GM03348 (cell line): Measurements from ENCODE around the gene USP40.

Experiments used
- DNase-seq: peaks from one replicate; pipeline ENCODE4 v3.0.0; 2012; ENCODE audit warnings: low spot score

USP40 gene

DNA sequence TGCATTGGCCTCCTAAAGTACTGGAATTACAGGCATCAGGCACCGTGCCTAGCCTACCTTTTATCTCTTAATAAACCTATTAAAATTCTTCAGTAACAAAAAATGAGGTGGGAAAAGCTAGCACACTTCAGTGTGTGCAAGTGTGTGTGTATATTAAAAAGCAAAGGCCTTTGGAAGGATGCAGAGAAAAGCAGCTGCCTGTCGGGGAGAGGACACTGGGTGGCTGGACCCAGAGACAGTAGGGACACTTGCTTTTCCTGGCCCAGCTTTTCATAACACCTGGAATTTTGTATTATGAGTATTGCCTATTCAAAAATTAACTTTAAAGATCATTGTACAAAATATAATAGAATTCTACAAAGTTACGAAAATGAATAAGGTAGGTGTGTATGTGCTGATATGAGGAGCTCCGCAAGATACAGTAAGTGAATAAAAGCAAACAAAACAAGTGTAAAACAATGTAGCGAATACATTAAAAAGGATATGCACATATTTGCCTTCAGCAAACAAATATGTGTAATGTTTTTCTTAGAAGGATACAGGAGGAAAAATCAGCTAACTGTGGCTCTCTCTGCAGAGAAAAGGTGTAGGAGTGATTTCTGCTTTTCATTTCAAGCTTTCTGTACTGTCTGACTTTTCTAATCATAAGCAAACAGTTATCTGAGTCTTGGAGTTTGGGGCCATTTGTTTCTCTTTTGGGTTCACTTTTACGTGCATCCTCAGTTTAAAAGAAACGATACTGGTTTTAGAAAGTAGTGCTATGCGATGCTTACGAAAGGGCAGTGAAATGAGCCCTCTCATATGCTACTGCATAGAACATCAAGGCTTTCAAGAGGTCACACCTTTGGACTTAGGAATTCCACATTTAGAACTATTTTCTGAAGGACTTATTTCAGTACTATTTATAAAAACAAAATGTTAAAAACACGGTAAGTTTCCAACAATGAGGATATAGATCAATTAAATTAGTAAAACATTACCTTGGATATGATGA is 70.8 kb downstream of the USP40 start:
- DNase-seq = no peak

DNA sequence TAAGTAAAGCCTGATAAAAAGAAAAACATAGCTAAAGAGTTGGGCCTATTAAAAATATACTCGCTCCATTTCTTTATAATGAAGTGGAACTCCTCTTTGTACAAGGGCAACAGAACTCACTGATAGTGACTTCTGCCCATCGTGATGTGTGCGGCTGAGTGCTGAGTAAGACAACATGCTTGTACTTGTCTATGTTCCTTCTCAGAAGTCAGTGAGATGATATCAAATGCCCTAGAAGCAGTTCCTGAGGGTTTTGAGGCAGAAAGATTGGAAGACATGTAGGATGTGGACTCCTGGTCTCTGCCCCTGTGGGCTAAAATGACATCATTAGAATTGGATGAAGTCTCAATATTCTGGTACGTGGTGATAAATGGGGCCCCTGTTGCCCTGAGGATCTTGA is 73.8 kb downstream of the USP40 start:
- no peak for DNase-seq

DNA sequence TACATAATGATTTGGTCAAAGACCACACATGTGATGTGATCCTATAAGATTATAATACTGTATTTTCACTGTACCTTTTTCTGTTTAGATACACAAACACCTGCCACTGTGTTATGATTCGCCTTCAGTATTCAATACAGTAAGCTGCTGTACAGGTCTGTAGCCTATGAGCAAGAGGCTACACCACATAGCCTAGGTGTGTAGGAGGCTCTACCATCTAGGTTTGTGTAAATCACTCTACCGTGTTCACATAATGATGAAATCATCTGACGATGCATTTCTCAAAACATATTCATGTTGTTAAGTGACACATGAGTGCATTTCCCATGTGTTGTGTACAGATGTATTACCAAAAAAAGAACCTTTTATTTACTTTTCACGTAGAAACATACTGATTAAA is 74.5 kb downstream of the USP40 start:
- DNase-seq = no peak

DNA sequence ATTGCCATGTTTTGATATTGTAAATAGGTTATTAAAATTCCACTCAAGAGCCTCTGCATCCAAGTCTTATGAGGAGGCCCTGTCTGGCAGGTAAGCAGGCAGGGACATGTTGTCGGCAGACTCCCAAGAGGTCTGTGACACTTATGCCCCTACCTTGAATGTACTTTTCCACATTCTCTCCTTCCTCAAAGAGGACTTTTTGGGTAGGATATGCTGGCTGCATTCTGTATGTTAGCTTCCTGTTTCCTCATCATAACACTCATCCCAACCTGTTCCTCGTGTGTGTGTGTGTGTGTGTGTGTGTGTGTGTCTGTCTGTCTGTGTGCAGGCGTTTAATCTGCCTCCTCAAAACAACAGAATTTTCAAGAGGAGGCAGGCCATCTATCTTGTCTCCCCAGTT is 75.3 kb downstream of the USP40 start:
- DNase-seq = no peak

DNA sequence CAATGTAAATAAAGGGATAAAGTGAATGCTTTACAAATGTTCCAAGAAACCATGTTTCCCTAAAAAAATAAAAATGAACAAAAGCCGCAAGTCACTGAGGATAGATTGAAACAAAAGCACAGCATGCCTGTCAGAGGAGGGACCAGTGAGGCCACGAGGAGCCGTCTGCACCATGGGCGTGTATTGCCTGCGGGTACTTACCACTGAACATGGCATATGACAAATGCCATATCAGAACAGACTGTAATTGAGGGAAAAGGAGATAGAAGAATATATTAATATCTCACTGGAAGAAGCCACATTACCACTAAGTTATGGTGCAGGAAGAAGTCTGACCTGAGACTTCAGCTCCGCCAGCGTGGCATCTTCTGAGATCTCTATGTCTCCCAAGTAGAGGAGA is 75.8 kb downstream of the USP40 start:
- DNase-seq = no peak

DNA sequence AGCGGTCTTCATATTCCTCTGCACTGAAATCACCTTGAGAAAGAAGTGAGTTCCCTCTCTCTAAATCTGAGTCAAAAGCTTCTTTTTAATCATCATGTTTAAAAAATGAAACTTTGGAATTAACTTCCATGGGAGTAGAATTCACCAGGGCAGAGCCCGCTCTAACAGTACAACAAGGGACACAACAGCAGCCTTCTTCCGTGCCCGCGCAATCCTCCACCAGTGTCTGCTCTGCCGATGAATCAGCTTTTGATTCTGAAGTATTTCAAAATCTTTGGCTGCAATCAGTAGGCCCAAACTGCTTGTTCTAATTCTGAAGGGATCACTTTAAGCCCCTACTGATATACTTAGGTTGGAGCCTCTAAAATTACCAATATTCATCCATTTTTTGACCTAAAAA is 76.9 kb downstream of the USP40 start:
- no peak for DNase-seq

DNA sequence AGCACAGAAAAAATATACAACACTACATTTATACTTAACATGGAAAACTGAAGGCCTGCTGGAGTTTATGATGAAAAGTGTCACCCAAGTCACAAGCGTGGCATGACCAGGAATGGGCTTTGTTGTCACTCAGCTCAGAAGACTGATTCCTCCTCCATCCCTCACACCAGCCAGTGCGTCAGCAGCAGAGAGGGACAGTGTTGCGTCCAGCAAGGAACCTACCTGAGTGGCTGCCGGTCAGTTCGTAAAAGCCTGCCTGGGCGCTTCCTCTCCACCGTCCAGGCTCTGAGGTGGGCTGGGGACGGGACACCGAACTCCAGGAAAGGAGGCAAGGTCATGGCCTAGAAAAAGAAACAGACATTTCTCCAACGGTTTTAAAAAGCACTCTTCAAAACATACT is 77.4 kb downstream of the USP40 start:
- no peak for DNase-seq

DNA sequence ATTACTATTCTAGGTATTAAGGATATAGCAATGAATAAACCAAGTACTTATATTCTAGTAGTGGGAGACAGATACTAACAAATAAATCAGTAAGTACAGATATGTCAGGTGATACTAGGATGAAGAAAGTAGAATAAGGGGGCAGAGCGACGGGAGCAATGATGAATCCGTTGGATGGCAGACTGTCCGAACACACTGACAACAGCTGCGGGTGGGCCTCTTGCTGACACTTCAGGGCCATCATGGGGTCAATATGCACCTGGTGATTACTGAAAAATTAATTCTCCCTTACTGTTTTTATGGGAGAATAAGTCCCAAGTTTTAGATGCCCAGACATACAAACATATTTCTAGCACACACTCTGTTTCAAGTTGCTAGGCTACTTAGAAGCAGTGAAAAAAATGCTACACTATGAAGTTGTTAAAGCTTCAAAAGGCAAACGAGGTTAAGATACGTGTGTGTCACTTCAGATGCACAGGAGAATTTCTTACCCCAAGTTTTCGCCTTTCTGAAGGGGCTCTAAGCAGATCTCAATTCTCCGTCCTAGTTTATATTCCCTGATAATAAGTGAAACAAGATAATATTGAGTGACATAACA is 78.7 kb downstream of the USP40 start:
- no peak for DNase-seq

DNA sequence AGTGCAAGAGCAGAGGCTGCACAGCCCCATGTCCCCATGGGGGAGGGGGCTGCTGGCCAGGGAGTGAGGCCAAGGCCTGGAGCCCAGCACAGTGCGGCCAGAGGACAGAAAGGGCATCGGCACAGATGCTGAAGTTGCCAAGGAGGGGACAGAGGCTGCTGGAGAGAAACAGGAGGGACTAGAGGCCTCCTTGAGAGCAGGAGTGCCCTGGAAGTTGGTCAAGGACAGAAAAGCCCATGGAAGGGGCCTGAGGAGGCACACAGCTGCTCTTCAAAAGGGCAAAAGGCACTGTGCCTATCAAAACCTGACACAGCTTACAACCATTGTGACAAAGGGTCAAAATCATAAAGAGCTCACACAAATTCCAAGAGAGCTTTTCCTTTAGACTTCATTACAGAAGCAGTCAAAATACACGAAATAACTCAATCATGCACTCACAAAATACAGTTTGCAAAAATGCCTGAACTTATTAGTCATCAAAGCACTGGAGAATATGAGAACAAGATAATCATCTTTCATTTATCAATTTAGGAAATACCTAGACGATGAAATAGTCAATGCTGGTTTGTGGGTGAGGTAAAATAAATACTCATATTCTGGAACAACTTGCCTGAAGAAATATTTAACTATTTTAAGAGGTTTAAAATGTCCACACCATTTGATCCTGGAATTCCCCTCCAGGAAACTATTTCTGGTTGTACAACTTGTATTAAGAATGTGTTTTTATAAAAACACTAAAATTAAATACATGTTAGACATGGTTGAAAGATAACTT is 79.6 kb downstream of the USP40 start:
- DNase-seq = peak; percentile 84

DNA sequence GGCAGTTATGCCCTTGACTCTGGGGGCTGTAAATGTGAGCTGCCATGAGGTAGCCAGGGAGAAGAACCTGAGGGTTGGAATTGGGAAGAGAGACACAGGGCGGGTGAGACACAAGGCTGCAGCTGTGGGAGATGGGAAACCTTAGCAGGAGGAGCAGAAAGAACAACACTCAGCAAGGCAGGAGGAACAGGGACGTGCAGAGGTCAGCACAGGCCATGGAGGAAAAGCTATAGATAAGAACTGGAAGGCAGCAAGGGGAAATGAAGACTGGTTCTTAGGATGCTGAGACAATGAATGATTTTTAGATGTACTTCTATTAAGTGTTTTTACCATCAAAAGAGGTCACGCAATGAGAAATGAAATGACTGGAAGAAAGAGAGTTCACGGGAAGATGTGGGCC is 80.2 kb downstream of the USP40 start:
- DNase-seq = no peak

DNA sequence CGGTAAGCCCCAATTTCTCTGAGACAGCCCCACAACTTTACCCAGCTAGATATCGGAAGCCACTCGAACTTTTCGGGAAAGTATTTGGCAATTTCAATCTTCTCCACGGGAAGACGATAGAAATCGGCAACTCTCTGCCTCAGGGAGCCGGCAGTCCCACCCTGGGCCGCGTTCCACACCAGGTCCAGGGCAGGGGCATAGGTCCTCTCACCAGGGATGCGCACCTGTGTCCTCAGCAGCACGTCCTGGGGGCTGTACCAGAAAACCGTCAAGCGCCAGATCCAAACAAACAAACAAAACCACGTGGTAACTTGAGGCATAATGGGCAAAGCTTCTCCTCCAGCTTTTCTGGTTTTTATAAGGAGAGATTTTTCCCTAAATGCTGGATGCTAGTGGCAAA is 80.9 kb downstream of the USP40 start:
- DNase-seq = no peak

DNA sequence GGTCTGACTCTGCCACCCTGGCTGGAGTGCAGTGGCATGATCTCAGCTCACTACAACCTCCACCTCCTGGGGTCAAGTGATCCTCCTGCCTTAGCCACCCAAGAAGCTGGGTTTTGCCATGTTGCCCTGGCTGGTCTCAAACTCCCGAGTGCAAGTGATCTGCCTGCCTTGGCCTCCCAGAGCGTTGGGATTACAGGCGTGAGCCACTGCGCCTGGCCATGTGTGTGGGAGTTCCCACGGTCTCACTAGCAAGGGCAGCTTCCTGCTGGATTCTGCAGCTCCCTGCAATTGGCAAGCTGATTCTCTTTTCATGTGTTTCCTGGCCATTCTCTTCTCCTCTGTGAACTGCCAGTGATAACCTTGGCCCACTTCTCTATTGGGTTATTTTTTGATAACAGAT is 84.0 kb downstream of the USP40 start:
- DNase-seq = no peak

DNA sequence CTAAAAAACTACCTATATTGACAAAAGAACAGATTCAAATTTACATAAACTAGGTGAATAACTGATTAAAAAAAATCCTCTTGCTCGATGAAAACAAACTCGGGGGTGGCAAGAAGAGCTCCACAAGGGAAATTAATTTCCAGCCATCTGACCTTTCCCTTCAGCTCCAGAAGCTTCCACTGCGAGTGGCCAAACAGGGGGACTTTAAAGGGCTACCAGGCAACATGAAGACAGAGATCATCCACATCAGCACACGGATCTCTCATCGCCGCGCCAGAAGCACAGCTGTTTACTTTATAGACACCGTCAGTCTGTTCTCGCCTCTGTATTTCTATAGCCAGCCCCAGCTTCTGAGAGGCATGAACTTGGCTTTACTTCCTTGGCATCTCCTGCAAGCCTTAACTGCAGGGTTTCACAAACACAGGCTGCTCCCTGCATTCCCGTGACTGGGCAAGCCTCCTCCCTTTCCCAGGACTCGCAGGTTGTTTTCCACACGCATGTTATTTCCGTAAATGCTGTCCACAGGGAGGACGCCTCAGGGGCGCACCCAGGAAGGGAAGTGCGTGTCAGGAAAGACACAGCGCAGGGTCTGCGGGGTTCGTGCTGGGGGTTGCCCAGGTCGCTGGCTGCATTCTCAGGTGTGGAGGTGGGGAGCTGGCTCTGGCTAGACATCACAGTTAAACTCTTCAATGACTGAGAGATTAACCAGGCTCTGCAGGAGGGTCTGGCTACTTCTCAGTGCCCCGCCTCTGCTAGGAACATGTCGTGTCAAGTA is 85.0 kb downstream of the USP40 start:
- peak; percentile 3 for DNase-seq

DNA sequence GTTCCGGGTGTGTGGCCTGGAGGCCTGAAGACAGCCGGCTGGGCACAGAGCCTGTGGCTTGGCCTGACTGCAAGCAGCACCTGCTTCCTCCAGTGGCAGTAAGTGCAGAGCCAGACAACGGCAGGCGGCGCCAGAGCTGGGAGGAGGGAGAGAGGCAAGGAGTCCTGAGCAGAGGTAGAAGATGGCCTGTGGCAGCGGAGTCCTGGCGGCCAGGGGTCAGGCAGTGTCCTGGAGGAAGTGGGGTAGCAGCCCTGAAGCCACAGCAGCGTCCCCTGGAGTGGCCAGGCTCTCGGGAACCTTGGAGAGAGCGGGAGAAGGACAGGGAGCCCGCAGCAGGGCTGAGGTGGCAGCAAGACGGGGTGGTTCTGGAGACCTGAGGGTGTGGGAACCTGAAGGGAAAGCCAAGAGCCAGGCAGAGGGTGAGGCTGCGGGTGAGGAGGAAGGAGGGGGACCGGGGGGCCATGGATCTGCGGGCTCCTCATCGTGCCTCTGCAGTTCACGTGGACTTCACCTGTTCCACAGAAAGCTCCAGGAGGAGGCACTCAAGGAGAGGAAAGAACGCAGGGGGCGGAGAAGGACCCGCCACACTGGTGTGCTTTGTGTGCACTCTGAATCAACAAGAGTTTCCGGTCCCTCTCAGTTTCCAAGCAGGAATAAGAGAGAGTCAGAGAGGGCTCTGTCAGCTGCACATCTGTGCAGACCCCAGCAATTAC is 85.9 kb downstream of the USP40 start:
- DNase-seq = no peak

DNA sequence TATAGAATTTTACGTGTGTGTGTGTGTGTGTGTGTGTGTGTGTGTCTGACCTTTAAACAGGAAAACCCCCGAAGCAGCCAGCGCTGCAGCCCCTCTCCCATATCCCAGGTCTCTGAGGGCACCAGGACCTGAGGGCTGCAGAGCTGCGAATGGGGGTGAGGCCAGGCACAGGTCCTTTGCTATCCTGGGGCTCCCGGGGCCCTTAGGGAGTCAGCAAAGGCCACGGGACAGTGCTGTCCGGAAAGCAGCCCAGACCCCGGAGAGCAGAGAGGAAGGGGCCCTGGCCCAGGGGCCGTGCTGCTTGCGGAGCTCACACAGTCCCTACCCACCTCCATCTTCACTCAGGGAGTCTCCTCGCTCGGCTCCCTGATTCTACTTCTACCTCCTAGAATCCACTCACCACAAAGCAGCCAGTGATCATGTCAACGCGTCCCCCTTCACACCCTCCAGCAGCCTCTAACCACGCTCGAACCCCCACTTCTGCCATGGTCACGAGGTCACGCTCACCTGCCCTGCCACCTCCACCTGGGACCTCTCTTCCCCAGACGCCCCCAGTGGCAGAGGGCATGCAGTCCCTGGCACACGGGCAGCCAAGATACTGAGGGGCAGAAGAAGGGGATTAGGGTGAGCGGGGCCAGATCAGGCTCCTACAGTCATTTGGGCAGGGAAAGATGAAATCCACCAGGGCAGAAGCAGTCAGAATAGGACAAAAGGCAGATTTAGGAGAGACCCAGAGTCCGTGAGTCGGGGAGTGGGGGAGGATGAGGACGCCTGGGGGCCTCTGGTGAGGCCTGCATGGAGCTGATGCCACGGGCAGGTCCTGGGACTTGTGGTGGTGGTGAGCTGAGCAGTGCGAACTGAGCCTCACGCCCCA is 86.7 kb downstream of the USP40 start:
- peak; percentile 5 for DNase-seq

DNA sequence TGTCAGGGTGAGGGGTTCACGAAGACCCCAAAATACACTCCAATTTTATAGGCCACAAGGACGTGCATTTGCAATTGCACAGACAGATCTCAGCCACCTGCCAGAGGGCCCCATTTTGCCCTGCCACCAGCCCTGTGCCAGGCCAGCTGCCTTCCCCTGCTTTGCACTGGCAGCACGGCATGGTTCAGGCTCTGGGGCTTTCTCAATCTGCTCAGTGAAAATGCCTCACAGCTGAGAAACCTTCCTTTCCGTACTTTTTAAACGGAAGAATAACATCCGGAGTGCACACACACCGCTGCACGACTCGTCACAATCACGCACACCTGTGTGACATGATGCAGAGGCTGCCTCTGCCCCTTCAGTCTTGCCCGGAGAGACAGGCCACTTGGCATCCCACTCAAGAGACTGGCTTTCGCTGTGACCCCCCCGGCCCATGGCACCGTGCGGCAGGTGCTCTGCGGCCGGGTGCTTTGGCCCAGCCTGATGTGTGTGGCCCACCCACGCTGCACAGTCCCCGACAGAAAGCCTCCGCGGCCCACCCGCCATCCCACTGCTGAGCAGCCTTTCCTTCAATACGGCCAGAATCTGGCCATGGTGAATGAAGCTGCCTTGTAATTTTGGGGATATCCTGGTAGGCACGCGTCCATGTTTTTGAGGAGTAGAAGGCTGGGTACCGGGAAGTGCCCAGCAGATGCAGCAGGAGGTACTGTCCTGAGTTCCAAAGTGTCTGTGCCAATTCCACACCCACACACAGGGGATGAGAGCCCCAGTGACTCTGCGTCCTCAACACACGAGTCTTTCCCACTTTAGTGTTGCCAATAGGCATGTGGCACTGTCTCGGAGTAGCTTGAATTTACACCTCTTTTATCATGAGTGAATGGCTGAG is 88.8 kb downstream of the USP40 start:
- DNase-seq = no peak

DNA sequence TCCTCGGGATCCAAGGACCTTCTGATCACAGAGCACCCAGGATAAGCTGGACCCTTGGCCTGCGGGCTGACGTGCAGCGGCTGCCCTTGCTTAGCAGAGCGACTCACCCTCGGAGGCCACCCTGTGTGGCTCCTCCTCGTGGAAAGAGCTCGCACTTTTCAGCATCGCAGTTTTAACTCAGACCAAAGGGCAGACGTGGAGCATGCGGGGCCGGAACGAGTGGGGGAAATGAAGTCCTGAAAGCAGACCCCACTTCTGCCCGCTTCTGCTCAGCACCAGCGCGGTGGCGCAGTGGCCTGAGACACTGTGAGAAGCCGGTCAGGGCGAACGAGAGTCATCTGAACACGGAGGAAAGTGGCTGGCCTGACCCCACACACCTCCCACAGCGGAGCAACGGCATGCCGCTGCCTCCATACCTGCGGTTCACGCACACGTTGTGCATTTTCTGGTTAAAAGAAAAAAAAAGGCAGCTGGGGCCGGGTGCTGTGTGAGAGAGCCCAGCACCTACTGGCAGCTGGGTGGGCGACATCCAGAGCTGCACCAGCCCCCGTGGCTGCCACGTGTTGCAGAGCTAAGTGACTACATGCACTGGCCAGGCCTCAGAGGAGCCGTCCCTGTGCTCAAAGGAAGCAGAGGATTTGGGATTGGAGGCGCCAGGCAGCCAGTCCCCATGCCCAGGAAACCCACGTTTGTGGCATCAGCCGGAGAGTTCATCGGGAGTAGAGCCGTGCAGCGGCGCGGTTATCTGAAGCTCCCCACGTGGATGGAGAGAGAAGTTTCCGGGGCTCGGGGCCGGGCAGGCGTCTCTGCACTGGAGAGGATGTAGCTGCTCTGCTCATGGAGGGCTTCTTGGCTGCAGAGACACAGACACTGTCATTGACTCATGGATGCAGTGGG is 89.7 kb downstream of the USP40 start:
- no peak for DNase-seq

DNA sequence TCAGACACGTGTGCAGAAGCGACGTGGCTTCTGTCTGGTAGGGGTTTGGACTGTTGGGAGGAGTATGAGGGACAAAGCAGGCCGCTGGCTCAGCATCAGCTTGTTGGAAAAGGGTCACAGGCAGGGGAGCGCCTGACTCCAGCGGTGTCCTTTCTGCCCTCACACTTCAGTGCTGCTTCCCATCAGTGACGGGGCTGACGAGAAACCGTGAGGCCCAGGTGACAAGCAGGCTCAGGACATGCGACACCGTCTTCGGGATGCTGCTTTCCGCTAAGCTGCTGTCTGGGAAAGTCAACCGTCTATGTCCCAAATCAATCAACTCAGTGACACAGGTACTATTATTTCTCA is 90.5 kb downstream of the USP40 start:
- no peak for DNase-seq
